ENCODE data around the gene LIMS2. TPM values are rescaled to one million over a fixed set of nuclear protein-coding genes. Genes with fewer than 3 reads are reported as not detected.
A peak's percentile ranks its signal among the peaks of the same experiment; 100 is the strongest.

Gene LIMS2
- total and polyA plus RNA-seq, 2 experiments from 2014 or later = 1.6 to 3.5 TPM

DNA sequence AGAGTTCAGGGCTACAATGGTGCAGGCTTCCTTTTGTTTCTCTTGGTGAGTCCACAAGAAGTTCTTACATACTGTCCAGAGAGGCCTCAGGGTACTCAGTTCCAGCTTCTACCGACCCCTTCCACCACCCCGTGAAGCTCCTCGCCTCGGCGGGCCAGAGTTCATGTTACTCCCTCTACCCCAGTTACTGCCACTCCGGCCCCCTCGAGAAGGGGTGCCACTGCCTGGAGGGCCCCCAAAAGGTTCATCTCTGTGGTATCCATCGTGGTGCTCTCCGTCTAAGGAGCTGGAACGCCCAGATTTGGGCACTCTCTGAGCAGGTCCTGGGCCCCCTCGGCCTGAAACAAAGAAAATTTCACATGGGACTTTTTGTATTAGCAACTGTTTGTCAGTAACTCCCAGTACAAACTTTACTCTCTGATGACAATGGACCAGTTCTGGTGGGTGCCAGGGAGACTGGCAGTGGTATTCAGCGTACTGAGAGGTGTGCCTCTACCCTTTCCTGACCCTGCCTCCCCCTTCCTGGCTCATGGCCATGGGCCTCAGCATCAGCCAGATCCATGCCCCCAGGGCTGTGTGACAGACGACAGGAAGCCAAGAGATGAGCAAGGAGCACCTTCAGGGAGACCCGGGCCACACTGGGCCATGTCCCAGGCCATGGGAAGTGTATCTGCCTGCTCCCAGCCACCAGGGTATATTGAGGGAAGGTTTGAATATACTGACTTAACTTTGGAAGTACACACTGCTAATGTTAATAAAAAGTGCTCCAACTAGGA is 31.1 kb upstream of the LIMS2 start:
- Histone ChIP-seq H3K36me3 (ENCODE audit: insufficient read depth) (peaks cover 37% of the 10 kb centered on the region), H3K4me2 (no peak overlapping the region), H3K4me1 (ENCODE audit: insufficient read depth) (peaks cover 14% of the 10 kb centered on the region; the same call in 1 of the 2 replicates), H3K4me3 (no peak overlapping the region), H3K9me2 (ENCODE audit: insufficient read depth) (no peaks in the 10 kb centered on the region), H3K27me3 (ENCODE audit: insufficient read depth) (no peaks in the 10 kb centered on the region), H3K27ac (ENCODE audit: low read depth) (no peak overlapping the region), H2AFZ (no peak overlapping the region), H3K79me2 (replicated peaks; ENCODE audit: insufficient read depth) (peaks cover 33% of the 10 kb centered on the region), H4K20me1 (replicated peaks; ENCODE audit: insufficient read depth) (peaks cover 14% of the 10 kb centered on the region), H3F3A (replicated peaks; ENCODE audit: low read depth) (0 out of 2 replicates have a peak, but pooled peaks cover 15% of the 10 kb centered on the region)
- ATAC-seq (no peak), DNase-seq (ENCODE audit: low spot score) (no peak)
- peaks cover 54% of the 10 kb centered on the region for H3K36me3 Mint-ChIP-seq (ENCODE audit: low read depth)
- no peak for TF ChIP-seq ZNF114 (CRISPR knock-in tag; IDR thresholded peaks at IDR 0.05)
- TF ChIP-seq JUNB (IDR thresholded peaks at IDR 0.05; ENCODE audit: unreplicated experiment) = no peak
- no peak for TF ChIP-seq POLR2AphosphoS5 (IDR thresholded peaks at IDR 0.05; ENCODE audit: low read depth)
- TF ChIP-seq, protein P1, sequence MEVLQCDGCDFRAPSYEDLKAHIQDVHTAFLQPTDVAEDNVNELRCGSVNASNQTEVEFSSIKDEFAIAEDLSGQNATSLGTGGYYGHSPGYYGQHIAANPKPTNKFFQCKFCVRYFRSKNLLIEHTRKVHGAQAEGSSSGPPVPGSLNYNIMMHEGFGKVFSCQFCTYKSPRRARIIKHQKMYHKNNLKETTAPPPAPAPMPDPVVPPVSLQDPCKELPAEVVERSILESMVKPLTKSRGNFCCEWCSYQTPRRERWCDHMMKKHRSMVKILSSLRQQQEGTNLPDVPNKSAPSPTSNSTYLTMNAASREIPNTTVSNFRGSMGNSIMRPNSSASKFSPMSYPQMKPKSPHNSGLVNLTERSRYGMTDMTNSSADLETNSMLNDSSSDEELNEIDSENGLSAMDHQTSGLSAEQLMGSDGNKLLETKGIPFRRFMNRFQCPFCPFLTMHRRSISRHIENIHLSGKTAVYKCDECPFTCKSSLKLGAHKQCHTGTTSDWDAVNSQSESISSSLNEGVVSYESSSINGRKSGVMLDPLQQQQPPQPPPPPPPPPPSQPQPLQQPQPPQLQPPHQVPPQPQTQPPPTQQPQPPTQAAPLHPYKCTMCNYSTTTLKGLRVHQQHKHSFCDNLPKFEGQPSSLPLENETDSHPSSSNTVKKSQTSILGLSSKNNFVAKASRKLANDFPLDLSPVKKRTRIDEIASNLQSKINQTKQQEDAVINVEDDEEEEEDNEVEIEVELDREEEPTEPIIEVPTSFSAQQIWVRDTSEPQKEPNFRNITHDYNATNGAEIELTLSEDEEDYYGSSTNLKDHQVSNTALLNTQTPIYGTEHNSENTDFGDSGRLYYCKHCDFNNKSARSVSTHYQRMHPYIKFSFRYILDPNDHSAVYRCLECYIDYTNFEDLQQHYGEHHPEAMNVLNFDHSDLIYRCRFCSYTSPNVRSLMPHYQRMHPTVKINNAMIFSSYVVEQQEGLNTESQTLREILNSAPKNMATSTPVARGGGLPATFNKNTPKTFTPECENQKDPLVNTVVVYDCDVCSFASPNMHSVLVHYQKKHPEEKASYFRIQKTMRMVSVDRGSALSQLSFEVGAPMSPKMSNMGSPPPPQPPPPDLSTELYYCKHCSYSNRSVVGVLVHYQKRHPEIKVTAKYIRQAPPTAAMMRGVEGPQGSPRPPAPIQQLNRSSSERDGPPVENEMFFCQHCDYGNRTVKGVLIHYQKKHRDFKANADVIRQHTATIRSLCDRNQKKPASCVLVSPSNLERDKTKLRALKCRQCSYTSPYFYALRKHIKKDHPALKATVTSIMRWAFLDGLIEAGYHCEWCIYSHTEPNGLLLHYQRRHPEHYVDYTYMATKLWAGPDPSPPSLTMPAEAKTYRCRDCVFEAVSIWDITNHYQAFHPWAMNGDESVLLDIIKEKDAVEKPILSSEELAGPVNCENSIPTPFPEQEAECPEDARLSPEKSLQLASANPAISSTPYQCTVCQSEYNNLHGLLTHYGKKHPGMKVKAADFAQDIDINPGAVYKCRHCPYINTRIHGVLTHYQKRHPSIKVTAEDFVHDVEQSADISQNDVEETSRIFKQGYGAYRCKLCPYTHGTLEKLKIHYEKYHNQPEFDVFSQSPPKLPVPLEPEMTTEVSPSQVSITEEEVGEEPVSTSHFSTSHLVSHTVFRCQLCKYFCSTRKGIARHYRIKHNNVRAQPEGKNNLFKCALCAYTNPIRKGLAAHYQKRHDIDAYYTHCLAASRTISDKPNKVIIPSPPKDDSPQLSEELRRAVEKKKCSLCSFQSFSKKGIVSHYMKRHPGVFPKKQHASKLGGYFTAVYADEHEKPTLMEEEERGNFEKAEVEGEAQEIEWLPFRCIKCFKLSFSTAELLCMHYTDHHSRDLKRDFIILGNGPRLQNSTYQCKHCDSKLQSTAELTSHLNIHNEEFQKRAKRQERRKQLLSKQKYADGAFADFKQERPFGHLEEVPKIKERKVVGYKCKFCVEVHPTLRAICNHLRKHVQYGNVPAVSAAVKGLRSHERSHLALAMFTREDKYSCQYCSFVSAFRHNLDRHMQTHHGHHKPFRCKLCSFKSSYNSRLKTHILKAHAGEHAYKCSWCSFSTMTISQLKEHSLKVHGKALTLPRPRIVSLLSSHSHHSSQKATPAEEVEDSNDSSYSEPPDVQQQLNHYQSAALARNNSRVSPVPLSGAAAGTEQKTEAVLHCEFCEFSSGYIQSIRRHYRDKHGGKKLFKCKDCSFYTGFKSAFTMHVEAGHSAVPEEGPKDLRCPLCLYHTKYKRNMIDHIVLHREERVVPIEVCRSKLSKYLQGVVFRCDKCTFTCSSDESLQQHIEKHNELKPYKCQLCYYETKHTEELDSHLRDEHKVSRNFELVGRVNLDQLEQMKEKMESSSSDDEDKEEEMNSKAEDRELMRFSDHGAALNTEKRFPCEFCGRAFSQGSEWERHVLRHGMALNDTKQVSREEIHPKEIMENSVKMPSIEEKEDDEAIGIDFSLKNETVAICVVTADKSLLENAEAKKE (CRISPR knock-in tag; IDR thresholded peaks at IDR 0.05) = no peak
- TF ChIP-seq, protein P2, sequence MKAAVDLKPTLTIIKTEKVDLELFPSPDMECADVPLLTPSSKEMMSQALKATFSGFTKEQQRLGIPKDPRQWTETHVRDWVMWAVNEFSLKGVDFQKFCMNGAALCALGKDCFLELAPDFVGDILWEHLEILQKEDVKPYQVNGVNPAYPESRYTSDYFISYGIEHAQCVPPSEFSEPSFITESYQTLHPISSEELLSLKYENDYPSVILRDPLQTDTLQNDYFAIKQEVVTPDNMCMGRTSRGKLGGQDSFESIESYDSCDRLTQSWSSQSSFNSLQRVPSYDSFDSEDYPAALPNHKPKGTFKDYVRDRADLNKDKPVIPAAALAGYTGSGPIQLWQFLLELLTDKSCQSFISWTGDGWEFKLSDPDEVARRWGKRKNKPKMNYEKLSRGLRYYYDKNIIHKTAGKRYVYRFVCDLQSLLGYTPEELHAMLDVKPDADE (IDR thresholded peaks at IDR 0.05) = no peak
- TF ChIP-seq STAT1 (IDR thresholded peaks at IDR 0.05; ENCODE audit: unreplicated experiment) = no peak
- peaks cover 8% of the 10 kb centered on the region for H3K4me1 Mint-ChIP-seq
- H3K27ac Mint-ChIP-seq = peak overlapping the region; percentile 37; the same call in 1 of the 2 replicates
- H3K4me3 Mint-ChIP-seq = no peak overlapping the region
- H3K9me3 Mint-ChIP-seq = no peaks in the 10 kb centered on the region
- peaks cover 5% of the 10 kb centered on the region for H3K27me3 Mint-ChIP-seq (ENCODE audit: insufficient read depth, low read depth, poor library complexity)
